DND-41 (cell line): ENCODE results near the gene CD93.

Source experiments
- EZH2 ChIP-seq: IDR thresholded peaks from 3 replicates; pipeline ENCODE4 v1.6.1; 2012; ENCODE audit warnings: borderline replicate concordance, low read depth, mild to moderate bottlenecking, moderate library complexity, low read length, inconsistent platforms; ENCODE audit not compliant: severe bottlenecking
- TF ChIP-seq, protein P1 (sequence below): IDR thresholded peaks from 2 replicates; pipeline ENCODE4 v1.5.1; 2012; ENCODE audit warnings: borderline replicate concordance, low read length, moderate library complexity, mild to moderate bottlenecking; ENCODE audit not compliant: poor library complexity, severe bottlenecking; ENCODE audit errors: extremely low read depth

- TF ChIP-seq, protein P1, sequence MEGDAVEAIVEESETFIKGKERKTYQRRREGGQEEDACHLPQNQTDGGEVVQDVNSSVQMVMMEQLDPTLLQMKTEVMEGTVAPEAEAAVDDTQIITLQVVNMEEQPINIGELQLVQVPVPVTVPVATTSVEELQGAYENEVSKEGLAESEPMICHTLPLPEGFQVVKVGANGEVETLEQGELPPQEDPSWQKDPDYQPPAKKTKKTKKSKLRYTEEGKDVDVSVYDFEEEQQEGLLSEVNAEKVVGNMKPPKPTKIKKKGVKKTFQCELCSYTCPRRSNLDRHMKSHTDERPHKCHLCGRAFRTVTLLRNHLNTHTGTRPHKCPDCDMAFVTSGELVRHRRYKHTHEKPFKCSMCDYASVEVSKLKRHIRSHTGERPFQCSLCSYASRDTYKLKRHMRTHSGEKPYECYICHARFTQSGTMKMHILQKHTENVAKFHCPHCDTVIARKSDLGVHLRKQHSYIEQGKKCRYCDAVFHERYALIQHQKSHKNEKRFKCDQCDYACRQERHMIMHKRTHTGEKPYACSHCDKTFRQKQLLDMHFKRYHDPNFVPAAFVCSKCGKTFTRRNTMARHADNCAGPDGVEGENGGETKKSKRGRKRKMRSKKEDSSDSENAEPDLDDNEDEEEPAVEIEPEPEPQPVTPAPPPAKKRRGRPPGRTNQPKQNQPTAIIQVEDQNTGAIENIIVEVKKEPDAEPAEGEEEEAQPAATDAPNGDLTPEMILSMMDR = no peak
- TF ChIP-seq EZH2 = no peak
Measured at GRCh38 chr20:23097636-23098580, 11.8 kb upstream of the CD93 start.
